ENCODE data around the gene PROSER3. TPM values are rescaled to one million over a fixed set of nuclear protein-coding genes. Genes with fewer than 3 reads are reported as not detected.
A peak's percentile ranks its signal among the peaks of the same experiment; 100 is the strongest.

Gene PROSER3
- total and polyA plus RNA-seq, 2 of the 13 experiments (the other 11 are each of a cell fraction or from before 2014, with no cell fraction given), result 5.1 to 5.7 TPM

DNA sequence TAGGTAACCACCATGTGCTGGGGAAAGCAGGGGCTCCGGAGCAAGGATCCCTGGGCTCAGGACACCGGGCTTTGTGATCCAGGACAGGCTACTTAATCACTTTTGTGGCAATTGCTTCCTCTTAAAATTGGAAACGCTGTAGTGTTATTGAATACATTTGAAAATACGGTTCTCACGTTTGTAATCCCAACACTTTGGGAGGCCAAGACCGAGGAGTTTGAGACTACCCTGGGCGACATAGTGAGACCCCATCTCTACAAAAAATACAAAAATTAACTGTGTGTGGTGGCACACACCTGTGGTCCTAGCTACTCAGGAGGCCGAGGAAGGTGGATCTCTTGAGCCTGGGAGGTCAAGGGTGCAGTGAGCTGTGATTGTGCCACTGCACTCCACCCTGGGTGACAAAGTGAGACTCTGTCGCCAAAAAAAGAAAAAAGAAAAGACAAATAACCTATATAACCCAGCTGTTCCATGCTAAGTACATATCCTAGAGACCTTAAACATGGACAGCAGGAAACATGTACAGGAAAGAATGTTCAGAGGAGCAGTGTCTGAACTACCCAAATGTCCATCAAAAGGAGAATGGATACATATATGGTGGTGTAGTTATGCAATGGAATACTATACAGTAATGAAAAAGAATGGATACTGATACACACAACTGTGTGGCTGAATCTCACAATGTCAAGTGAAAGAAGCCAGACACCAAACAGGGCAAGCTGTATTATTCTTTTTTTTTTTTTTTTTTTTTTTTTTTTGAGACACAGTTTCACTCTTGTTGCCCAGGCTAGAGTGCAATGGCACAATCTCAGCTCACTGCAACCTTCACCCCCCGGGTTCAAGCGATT, 55.3 kb downstream of the PROSER3 start (continued):
- TF ChIP-seq, protein P1, sequence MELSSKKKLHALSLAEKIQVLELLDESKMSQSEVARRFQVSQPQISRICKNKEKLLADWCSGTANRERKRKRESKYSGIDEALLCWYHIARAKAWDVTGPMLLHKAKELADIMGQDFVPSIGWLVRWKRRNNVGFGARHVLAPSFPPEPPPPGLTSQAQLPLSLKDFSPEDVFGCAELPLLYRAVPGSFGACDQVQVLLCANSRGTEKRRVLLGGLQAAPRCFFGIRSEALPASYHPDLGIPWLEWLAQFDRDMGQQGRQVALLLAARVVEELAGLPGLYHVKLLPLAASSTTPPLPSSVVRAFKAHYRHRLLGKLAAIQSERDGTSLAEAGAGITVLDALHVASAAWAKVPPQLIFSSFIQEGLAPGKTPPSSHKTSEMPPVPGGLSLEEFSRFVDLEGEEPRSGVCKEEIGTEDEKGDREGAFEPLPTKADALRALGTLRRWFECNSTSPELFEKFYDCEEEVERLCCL (CRISPR knock-in tag; IDR thresholded peaks at IDR 0.05; ENCODE audit: borderline replicate concordance), result no peak
- TF ChIP-seq ZNF136 (CRISPR knock-in tag; IDR thresholded peaks at IDR 0.05; ENCODE audit: low read depth), result no peak
- TF ChIP-seq HMG20B (CRISPR knock-in tag; conservative IDR thresholded peaks at IDR 0.05), result 0 out of 2 replicates have a peak, but pooled peaks have one; percentile 9
- TF ChIP-seq ADNP (CRISPR knock-in tag; IDR thresholded peaks at IDR 0.05), result 0 out of 2 replicates have a peak, but pooled peaks have one; percentile 30
- TF ChIP-seq, protein P2, sequence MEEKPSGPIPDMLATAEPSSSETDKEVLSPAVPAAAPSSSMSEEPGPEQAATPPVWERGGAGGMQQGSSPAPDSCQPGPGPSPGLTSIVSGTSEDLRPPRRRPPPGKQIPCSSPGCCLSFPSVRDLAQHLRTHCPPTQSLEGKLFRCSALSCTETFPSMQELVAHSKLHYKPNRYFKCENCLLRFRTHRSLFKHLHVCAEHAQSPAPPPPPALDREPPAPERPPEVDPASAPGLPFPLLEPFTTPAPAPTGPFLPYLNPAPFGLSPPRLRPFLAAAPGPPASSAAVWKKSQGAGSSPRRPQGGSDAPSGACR (CRISPR knock-in tag; IDR thresholded peaks at IDR 0.05), result 0 out of 2 replicates have a peak, but pooled peaks have one; percentile 64
- no peak for TF ChIP-seq ZNF12 (CRISPR knock-in tag; IDR thresholded peaks at IDR 0.05)
- TF ChIP-seq ZNF234 (CRISPR knock-in tag; conservative IDR thresholded peaks at IDR 0.05), result no peak
- TF ChIP-seq, protein P3, sequence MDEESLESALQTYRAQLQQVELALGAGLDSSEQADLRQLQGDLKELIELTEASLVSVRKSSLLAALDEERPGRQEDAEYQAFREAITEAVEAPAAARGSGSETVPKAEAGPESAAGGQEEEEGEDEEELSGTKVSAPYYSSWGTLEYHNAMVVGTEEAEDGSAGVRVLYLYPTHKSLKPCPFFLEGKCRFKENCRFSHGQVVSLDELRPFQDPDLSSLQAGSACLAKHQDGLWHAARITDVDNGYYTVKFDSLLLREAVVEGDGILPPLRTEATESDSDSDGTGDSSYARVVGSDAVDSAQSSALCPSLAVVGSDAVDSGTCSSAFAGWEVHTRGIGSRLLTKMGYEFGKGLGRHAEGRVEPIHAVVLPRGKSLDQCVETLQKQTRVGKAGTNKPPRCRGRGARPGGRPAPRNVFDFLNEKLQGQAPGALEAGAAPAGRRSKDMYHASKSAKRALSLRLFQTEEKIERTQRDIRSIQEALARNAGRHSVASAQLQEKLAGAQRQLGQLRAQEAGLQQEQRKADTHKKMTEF (CRISPR knock-in tag; IDR thresholded peaks at IDR 0.05), result 0 out of 2 replicates have a peak, but pooled peaks have one; percentile 35
- no peak for TF ChIP-seq ZNF713 (CRISPR knock-in tag; IDR thresholded peaks at IDR 0.05)
- no peak for TF ChIP-seq ARHGAP35 (CRISPR knock-in tag; IDR thresholded peaks at IDR 0.05; ENCODE audit: borderline replicate concordance)
- no peak for TF ChIP-seq SKI (IDR thresholded peaks at IDR 0.05; ENCODE audit: partially characterized antibody)
- no peak for TF ChIP-seq GATAD1 (CRISPR knock-in tag; IDR thresholded peaks at IDR 0.05)
- no peak for TF ChIP-seq ZNF782 (CRISPR knock-in tag; IDR thresholded peaks at IDR 0.05; ENCODE audit: borderline replicate concordance)
- TF ChIP-seq, protein P4, sequence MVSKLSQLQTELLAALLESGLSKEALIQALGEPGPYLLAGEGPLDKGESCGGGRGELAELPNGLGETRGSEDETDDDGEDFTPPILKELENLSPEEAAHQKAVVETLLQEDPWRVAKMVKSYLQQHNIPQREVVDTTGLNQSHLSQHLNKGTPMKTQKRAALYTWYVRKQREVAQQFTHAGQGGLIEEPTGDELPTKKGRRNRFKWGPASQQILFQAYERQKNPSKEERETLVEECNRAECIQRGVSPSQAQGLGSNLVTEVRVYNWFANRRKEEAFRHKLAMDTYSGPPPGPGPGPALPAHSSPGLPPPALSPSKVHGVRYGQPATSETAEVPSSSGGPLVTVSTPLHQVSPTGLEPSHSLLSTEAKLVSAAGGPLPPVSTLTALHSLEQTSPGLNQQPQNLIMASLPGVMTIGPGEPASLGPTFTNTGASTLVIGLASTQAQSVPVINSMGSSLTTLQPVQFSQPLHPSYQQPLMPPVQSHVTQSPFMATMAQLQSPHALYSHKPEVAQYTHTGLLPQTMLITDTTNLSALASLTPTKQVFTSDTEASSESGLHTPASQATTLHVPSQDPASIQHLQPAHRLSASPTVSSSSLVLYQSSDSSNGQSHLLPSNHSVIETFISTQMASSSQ (IDR thresholded peaks at IDR 0.05; ENCODE audit: low read depth), result no peak
- TF ChIP-seq, protein P4 (CRISPR knock-in tag; IDR thresholded peaks at IDR 0.05; ENCODE audit: borderline replicate concordance), result peak; percentile 40; the same call in 1 of the 2 replicates
- TF ChIP-seq PAF1 (CRISPR knock-in tag; IDR thresholded peaks at IDR 0.05), result no peak
- TF ChIP-seq MYC (CRISPR knock-in tag; IDR thresholded peaks at IDR 0.05; ENCODE audit: borderline replicate concordance), result peak; percentile 94; the same call in 1 of the 2 replicates
- no peak for TF ChIP-seq ZNF282 (IDR thresholded peaks at IDR 0.05; ENCODE audit: partially characterized antibody)
- TF ChIP-seq MAFF (IDR thresholded peaks at IDR 0.05; ENCODE audit: low read depth, low read length), result no peak
- no peak for TF ChIP-seq FOSL1 (CRISPR knock-in tag; IDR thresholded peaks at IDR 0.05; ENCODE audit: borderline replicate concordance)
- no peak for TF ChIP-seq U2AF1 (optimal IDR thresholded peaks at IDR 0.05; ENCODE audit: low read depth, low read length)
- no peak for TF ChIP-seq ZBTB1 (CRISPR knock-in tag; IDR thresholded peaks at IDR 0.05; ENCODE audit: borderline replicate concordance)

Measured in HepG2 (cell line).